Mesendoderm (in vitro differentiated cells): ENCODE data around the gene GRAMD1A.
A peak's percentile ranks its signal among the peaks of the same experiment; 100 is the strongest.
"Not testable (repeated sequence)": the region's sequence is repeated elsewhere in the genome, so short reads cannot be mapped to it uniquely, and the experiment has no call there.

Source experiments
- DNase-seq: peaks from one replicate; pipeline ENCODE4 v3.0.0; 2013
- H2AK5ac ChIP-seq: 2 replicates; pipeline ENCODE4 v1.6.1; 2013; ENCODE audit warnings: low read length, inconsistent platforms
- H2BK120ac ChIP-seq: 2 replicates; pipeline ENCODE4 v1.6.1; 2013; ENCODE audit warnings: low read depth, mild to moderate bottlenecking, low read length, moderate library complexity, mixed read lengths
- H2BK15ac ChIP-seq: replicated peaks from 2 replicates; pipeline ENCODE4 v1.6.1; 2013; ENCODE audit warnings: low read depth, mild to moderate bottlenecking, moderate library complexity
- H2BK5ac ChIP-seq: 2 replicates; pipeline ENCODE4 v1.6.1; 2013; ENCODE audit warnings: low read length, inconsistent platforms
- H3K18ac ChIP-seq: 2 replicates; pipeline ENCODE4 v1.6.1; 2013; ENCODE audit warnings: mild to moderate bottlenecking, low read length, mixed read lengths
- H3K23ac ChIP-seq: one replicate; pipeline ENCODE4 v1.6.1; 2013; ENCODE audit warnings: low read length
- H3K27ac ChIP-seq: 2 replicates; pipeline ENCODE4 v1.5.1; 2013; ENCODE audit warnings: low read depth, mild to moderate bottlenecking, inconsistent platforms, low read length, moderate library complexity
- H3K27me3 ChIP-seq: 2 replicates; pipeline ENCODE4 v1.6.1; 2013; ENCODE audit warnings: low read length, control low read depth, mild to moderate bottlenecking, inconsistent platforms; ENCODE audit not compliant: insufficient read depth, poor library complexity
- H3K36me3 ChIP-seq: 2 replicates; pipeline ENCODE4 v1.6.1; 2013; ENCODE audit warnings: low read length, inconsistent platforms; ENCODE audit not compliant: control insufficient read depth, insufficient read depth
- H3K4ac ChIP-seq: one replicate; pipeline ENCODE4 v1.6.1; 2013; ENCODE audit warnings: low read depth, mild to moderate bottlenecking, low read length, moderate library complexity
- H3K4me1 ChIP-seq: 2 replicates; pipeline ENCODE4 v1.6.1; 2013; ENCODE audit warnings: low read depth, low read length, inconsistent platforms; ENCODE audit not compliant: control insufficient read depth
- H3K4me2 ChIP-seq: 2 replicates; pipeline ENCODE4 v1.6.1; 2013; ENCODE audit warnings: low read length
- H3K4me3 ChIP-seq: 2 replicates; pipeline ENCODE4 v1.5.1; 2013; ENCODE audit warnings: mild to moderate bottlenecking, low read length
- H3K56ac ChIP-seq: one replicate; pipeline ENCODE4 v1.6.1; 2013; ENCODE audit warnings: low read length
- H3K79me1 ChIP-seq: 2 replicates; pipeline ENCODE4 v1.6.1; 2013; ENCODE audit warnings: low read length, inconsistent platforms
- H3K79me2 ChIP-seq: 2 replicates; pipeline ENCODE4 v1.6.1; 2013; ENCODE audit warnings: mild to moderate bottlenecking, low read length; ENCODE audit not compliant: control insufficient read depth, insufficient read depth
- H3K9ac ChIP-seq: 2 replicates; pipeline ENCODE4 v1.6.1; 2013; ENCODE audit warnings: low read length, inconsistent platforms
- H4K5ac ChIP-seq: one replicate; pipeline ENCODE4 v1.6.1; 2013; ENCODE audit warnings: low read length
- H4K8ac ChIP-seq: one replicate; pipeline ENCODE4 v1.6.1; 2013; ENCODE audit warnings: low read depth, mild to moderate bottlenecking, control low read depth, low read length, moderate library complexity
- WGBS: extraction: QIAGEN DNeasy Blood & Tissue Kit; methylation state at CpG from one replicate; pipeline ENCODE4 v1.1.7; 2013; ENCODE audit warnings: low lambda C conversion rate, missing lambda C conversion rate; ENCODE audit not compliant: insufficient coverage; ENCODE audit errors: extremely low coverage; 5-methylcytosine and 5-hydroxymethylcytosine counted together

The GRAMD1A gene

DNA sequence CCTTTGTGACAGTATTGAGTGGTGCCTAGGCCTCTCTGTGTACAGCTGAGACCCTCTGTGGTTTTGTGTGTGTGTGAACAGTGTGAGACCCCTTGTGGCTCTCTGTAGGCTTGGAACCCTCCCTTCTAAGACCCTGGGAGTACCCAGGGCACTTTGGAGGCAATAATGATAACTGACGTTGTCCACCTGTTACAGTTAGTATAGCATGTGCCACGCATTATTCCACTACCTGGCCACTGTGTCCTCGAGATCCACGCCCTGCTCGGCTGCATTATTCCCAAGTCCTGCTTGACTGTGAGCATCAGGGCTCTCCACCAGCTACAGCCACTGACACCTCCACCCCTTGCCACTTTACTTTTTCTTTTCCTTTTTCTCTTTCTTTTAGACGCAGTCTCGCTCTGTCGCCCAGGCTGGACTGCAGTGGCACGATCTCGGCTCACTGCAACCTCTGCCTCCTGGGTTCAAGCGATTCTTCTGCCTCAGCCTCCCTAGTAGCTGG is 2.0 kb downstream of the GRAMD1A start:
- no peak overlapping the region for H3K4ac ChIP-seq
- no peak overlapping the region for H3K23ac ChIP-seq
- no peak overlapping the region for H2BK5ac ChIP-seq
- H2BK120ac ChIP-seq = no peak overlapping the region
- peaks cover 5% of the 10 kb centered on the region for H3K36me3 ChIP-seq
- H3K79me1 ChIP-seq = peaks cover 31% of the 10 kb centered on the region
- peak overlapping the region; percentile 50 for H3K9ac ChIP-seq
- no peak overlapping the region for H4K5ac ChIP-seq
- peaks cover 57% of the 10 kb centered on the region for H3K79me2 ChIP-seq
- H3K18ac ChIP-seq = no peak overlapping the region
- H4K8ac ChIP-seq = no peak overlapping the region
- no peak for DNase-seq
- WGBS = no CpG with 5 or more reads among the region's 11 CpGs
- H3K27ac ChIP-seq = no peak overlapping the region
- no peaks in the 10 kb centered on the region for H3K27me3 ChIP-seq
- peaks cover 9% of the 10 kb centered on the region for H3K4me1 ChIP-seq
- H2AK5ac ChIP-seq = no peak overlapping the region
- H3K4me2 ChIP-seq = peak overlapping the region; percentile 26
- H3K4me3 ChIP-seq = no peak overlapping the region
- peak overlapping the region; percentile 22 for H3K56ac ChIP-seq
- no peak overlapping the region for H2BK15ac ChIP-seq

GRCh38 chr19:35004517-35005255 is 4.6 kb downstream of the GRAMD1A start:
- Histone ChIP-seq H3K4me1 (peaks cover 6% of the 10 kb centered on the region), H3K4ac (no peak overlapping the region), H3K27me3 (no peaks in the 10 kb centered on the region), H3K27ac (no peak overlapping the region), H3K23ac (peak overlapping the region; percentile 73), H3K4me3 (no peak overlapping the region), H2AK5ac (no peak overlapping the region), H3K56ac (no peak overlapping the region), H2BK120ac (no peak overlapping the region), H3K79me2 (peaks cover 57% of the 10 kb centered on the region), H3K4me2 (no peak overlapping the region), H3K36me3 (peaks cover 5% of the 10 kb centered on the region), H4K8ac (no peak overlapping the region), H3K18ac (no peak overlapping the region), H2BK5ac (no peak overlapping the region), H3K79me1 (peaks cover 31% of the 10 kb centered on the region), H4K5ac (no peak overlapping the region), H2BK15ac (no peak overlapping the region), H3K9ac (no peak overlapping the region)
- no peak for DNase-seq
- WGBS = no CpG with 5 or more reads among the region's 18 CpGs

DNA sequence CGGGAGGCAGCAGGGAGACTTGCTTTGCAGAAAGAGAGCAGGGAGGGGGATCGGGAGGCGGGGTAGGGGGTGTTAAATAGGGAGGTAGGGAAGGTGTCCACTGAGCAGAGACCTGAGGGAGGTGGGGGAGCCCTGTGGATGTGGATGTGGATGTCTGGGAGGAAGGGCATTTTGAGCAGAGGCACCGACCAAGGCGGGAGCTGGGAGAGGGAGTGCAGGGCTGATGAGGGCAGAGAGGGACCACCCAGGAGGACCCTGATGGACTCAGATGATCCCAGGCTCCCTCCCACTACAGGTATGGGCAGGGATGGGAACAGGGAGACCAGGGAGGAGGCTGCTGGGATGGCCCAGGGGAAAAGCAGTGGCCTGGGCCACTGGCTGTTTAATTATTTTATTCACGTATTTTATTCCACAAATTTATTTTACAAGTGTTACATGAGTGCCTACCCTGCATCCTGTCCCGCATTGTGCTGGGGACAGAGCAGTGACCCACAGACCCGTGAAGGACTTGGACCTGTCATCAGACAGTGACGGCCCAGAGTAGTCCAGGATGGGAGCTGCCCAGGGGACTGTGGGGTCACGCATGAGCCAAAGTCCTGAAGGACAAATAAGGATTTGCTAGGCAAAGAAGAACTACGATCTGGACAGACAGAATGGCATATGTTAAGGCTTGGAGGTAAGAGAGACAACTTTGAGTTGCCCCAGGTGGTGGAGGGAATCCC is 5.3 kb downstream of the GRAMD1A start:
- no peak overlapping the region for H2BK5ac ChIP-seq
- peaks cover 57% of the 10 kb centered on the region for H3K79me2 ChIP-seq
- no peak overlapping the region for H2AK5ac ChIP-seq
- H3K9ac ChIP-seq = no peak overlapping the region
- no peak overlapping the region for H3K4me3 ChIP-seq
- peaks cover 6% of the 10 kb centered on the region for H3K4me1 ChIP-seq
- H3K4ac ChIP-seq = no peak overlapping the region
- no peak overlapping the region for H3K18ac ChIP-seq
- H3K27ac ChIP-seq = no peak overlapping the region
- no peak overlapping the region for H4K5ac ChIP-seq
- H3K23ac ChIP-seq = no peak overlapping the region
- no peak overlapping the region for H3K4me2 ChIP-seq
- no CpG with 5 or more reads among the region's 11 CpGs for WGBS
- no peak for DNase-seq
- H3K79me1 ChIP-seq = peaks cover 31% of the 10 kb centered on the region
- H2BK120ac ChIP-seq = no peak overlapping the region
- no peaks in the 10 kb centered on the region for H3K27me3 ChIP-seq
- H3K36me3 ChIP-seq = peaks cover 5% of the 10 kb centered on the region
- no peak overlapping the region for H4K8ac ChIP-seq
- no peak overlapping the region for H3K56ac ChIP-seq
- no peak overlapping the region for H2BK15ac ChIP-seq

DNA sequence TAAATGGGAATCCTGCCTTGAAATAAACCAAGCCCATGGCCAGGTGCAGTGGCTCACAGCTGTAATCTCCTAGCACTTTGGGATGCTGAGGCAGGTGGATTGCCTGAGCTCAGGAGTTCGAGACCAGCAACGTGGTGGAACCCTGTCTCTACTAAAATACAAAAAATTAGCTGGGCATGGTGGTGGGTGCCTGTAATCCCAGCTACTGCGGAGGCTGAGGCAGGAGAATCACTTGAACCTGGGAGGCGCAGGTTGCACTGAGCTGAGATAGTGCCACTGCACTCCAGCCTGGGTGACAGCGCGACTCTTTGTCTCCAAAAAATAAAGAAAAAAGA is 5.9 kb downstream of the GRAMD1A start:
- not testable (repeated sequence) for H3K23ac ChIP-seq, H3K27ac ChIP-seq, H3K36me3 ChIP-seq

GRCh38 chr19:35006342-35006998 is 6.3 kb downstream of the GRAMD1A start:
- no peak overlapping the region for H3K9ac ChIP-seq
- H4K5ac ChIP-seq = no peak overlapping the region
- peaks cover 28% of the 10 kb centered on the region for H3K79me1 ChIP-seq
- H3K4me1 ChIP-seq = peaks cover 6% of the 10 kb centered on the region
- H3K79me2 ChIP-seq = peaks cover 47% of the 10 kb centered on the region
- no peak overlapping the region for H2BK5ac ChIP-seq
- no peak overlapping the region for H4K8ac ChIP-seq
- H3K4ac ChIP-seq = no peak overlapping the region
- peaks cover 5% of the 10 kb centered on the region for H3K36me3 ChIP-seq
- no CpG with 5 or more reads among the region's 15 CpGs for WGBS
- H3K23ac ChIP-seq = no peak overlapping the region
- no peak overlapping the region for H2BK120ac ChIP-seq
- no peak overlapping the region for H3K18ac ChIP-seq
- no peak for DNase-seq
- H3K56ac ChIP-seq = no peak overlapping the region
- H2BK15ac ChIP-seq = no peak overlapping the region
- no peaks in the 10 kb centered on the region for H3K27me3 ChIP-seq
- no peak overlapping the region for H3K4me2 ChIP-seq
- no peak overlapping the region for H3K27ac ChIP-seq
- H2AK5ac ChIP-seq = no peak overlapping the region
- no peak overlapping the region for H3K4me3 ChIP-seq

More for the DNA sequence above, 5.9 kb downstream of the GRAMD1A start:
- DNase-seq, H2BK120ac ChIP-seq, H2BK15ac ChIP-seq, H3K9ac ChIP-seq, H3K4me1 ChIP-seq, H3K4me3 ChIP-seq, H3K18ac ChIP-seq, H3K4me2 ChIP-seq, H2BK5ac ChIP-seq, H4K8ac ChIP-seq, H4K5ac ChIP-seq, H3K56ac ChIP-seq, H3K4ac ChIP-seq, H3K27me3 ChIP-seq, H2AK5ac ChIP-seq: not testable (repeated sequence)
- WGBS = no CpG with 5 or more reads among the region's 6 CpGs
- Histone ChIP-seq H3K79me1 (peaks cover 31% of the 10 kb centered on the region), H3K79me2 (peaks cover 52% of the 10 kb centered on the region)
